Measurements from ENCODE around the gene ZNF407.

- TF ChIP-seq CTCF (IDR thresholded peaks at IDR 0.05; ENCODE audit: borderline replicate concordance, extremely low read depth, low read length, poor library complexity, severe bottlenecking) (no peak), EZH2 (IDR thresholded peaks at IDR 0.05; ENCODE audit: borderline replicate concordance, low read depth, low read length, severe bottlenecking) (no peak)
These were observed 473.2 kb downstream of the ZNF407 start for GRCh38 chr18:75070625-75071483.

Measured in DND-41 (cell line).